ENCODE measurements around the gene PIGM.
"Not testable (repeated sequence)": the region's sequence is repeated elsewhere in the genome, so short reads cannot be mapped to it uniquely, and the experiment has no call there.

PIGM gene

GRCh38 chr1:160061369-160062229 is 29.8 kb upstream of the PIGM start:
- no peak for DNase-seq (ENCODE audit: low spot score)

GRCh38 chr1:160058087-160058486 is 26.3 kb upstream of the PIGM start:
- DNase-seq (ENCODE audit: low spot score), result no peak

- no peak for DNase-seq (ENCODE audit: low spot score)
These were observed 24.9 kb upstream of the PIGM start for GRCh38 chr1:160056648-160057169.

- no peak for DNase-seq (ENCODE audit: low spot score)
These were observed 22.0 kb upstream of the PIGM start for GRCh38 chr1:160053548-160054365.

- DNase-seq (ENCODE audit: low spot score), result no peak
These were observed 21.1 kb upstream of the PIGM start for GRCh38 chr1:160052936-160053335.

- no peak for DNase-seq (ENCODE audit: low spot score)
These were observed 18.8 kb upstream of the PIGM start for GRCh38 chr1:160050619-160051018.

- DNase-seq (ENCODE audit: low spot score), result not testable (repeated sequence)
These were observed 18.4 kb upstream of the PIGM start for GRCh38 chr1:160050182-160050581.

GRCh38 chr1:160049101-160049500 is 17.3 kb upstream of the PIGM start:
- no peak for DNase-seq (ENCODE audit: low spot score)

- DNase-seq (ENCODE audit: low spot score), result no peak
These were observed 16.5 kb upstream of the PIGM start for GRCh38 chr1:160048335-160048734.

- no peak for DNase-seq (ENCODE audit: low spot score)
These were observed 15.6 kb upstream of the PIGM start for GRCh38 chr1:160047111-160047991.

- DNase-seq (ENCODE audit: low spot score), result peak; percentile 38
These were observed 14.8 kb upstream of the PIGM start for GRCh38 chr1:160046494-160047110.

GRCh38 chr1:160045653-160046052 is 13.9 kb upstream of the PIGM start:
- no peak for DNase-seq (ENCODE audit: low spot score)

- DNase-seq (ENCODE audit: low spot score), result no peak
These were observed 11.8 kb upstream of the PIGM start for GRCh38 chr1:160043543-160043942.

GRCh38 chr1:160040476-160040875 is 8.7 kb upstream of the PIGM start:
- DNase-seq (ENCODE audit: low spot score), result no peak

GRCh38 chr1:160032165-160032820 is 503 bp upstream of the PIGM start:
- no peak for DNase-seq (ENCODE audit: low spot score)

- DNase-seq (ENCODE audit: low spot score), result no peak
These were observed 979 bp downstream of the PIGM start for GRCh38 chr1:160030657-160031364.

- no peak for DNase-seq (ENCODE audit: low spot score)
These were observed 3.4 kb downstream of the PIGM start for GRCh38 chr1:160028426-160028825.

- DNase-seq (ENCODE audit: low spot score), result no peak
These were observed 6.5 kb downstream of the PIGM start for GRCh38 chr1:160025314-160025713.

- no peak for DNase-seq (ENCODE audit: low spot score)
These were observed 7.4 kb downstream of the PIGM start for GRCh38 chr1:160024195-160024905.

Data from CD4-positive, alpha-beta T cell treated with Interleukin-6 at 100 ng/mL for 8 hours (primary cell).